Activated naive CD8-positive, alpha-beta T cell (primary cell): ENCODE data around the gene ALAS1.
A peak's percentile ranks its signal among the peaks of the same experiment; 100 is the strongest.

Source experiments
- H3K27ac Mint-ChIP-seq: one replicate; pipeline ENCODE4 v1.8.0; 2021; ENCODE audit warnings: mixed read lengths
- H3K27me3 Mint-ChIP-seq: one replicate; pipeline ENCODE4 v1.8.0; 2021; ENCODE audit warnings: mixed read lengths
- H3K36me3 Mint-ChIP-seq: one replicate; pipeline ENCODE4 v1.8.0; 2021; ENCODE audit warnings: mixed read lengths
- H3K4me1 Mint-ChIP-seq: one replicate; pipeline ENCODE4 v1.8.0; 2021; ENCODE audit warnings: low read depth, mixed read lengths
- H3K4me3 Mint-ChIP-seq: one replicate; pipeline ENCODE4 v1.8.0; 2021; ENCODE audit warnings: mild to moderate bottlenecking, mixed read lengths
- H3K9me3 Mint-ChIP-seq: one replicate; pipeline ENCODE4 v1.8.0; 2021; ENCODE audit warnings: low read depth, mixed read lengths

Gene ALAS1

GRCh38 chr3:52185837-52186236 lies 12.1 kb upstream of the ALAS1 start:
- no peak overlapping the region for H3K4me3 Mint-ChIP-seq
- H3K27ac Mint-ChIP-seq = no peak overlapping the region
- no peaks in the 10 kb centered on the region for H3K4me1 Mint-ChIP-seq
- H3K36me3 Mint-ChIP-seq = no peaks in the 10 kb centered on the region
- H3K9me3 Mint-ChIP-seq = no peaks in the 10 kb centered on the region
- no peaks in the 10 kb centered on the region for H3K27me3 Mint-ChIP-seq

GRCh38 chr3:52186729-52187128 lies 11.2 kb upstream of the ALAS1 start:
- no peaks in the 10 kb centered on the region for H3K27me3 Mint-ChIP-seq
- no peak overlapping the region for H3K4me3 Mint-ChIP-seq
- no peak overlapping the region for H3K27ac Mint-ChIP-seq
- no peaks in the 10 kb centered on the region for H3K36me3 Mint-ChIP-seq
- H3K4me1 Mint-ChIP-seq = no peaks in the 10 kb centered on the region
- H3K9me3 Mint-ChIP-seq = no peaks in the 10 kb centered on the region

GRCh38 chr3:52188556-52188955 lies 9.4 kb upstream of the ALAS1 start:
- Mint-ChIP-seq H3K36me3 (no peaks in the 10 kb centered on the region), H3K27me3 (no peaks in the 10 kb centered on the region), H3K9me3 (no peaks in the 10 kb centered on the region), H3K27ac (no peak overlapping the region), H3K4me3 (no peak overlapping the region), H3K4me1 (no peaks in the 10 kb centered on the region)

- no peaks in the 10 kb centered on the region for H3K9me3 Mint-ChIP-seq
- H3K4me1 Mint-ChIP-seq = no peaks in the 10 kb centered on the region
- H3K4me3 Mint-ChIP-seq = no peak overlapping the region
- no peak overlapping the region for H3K27ac Mint-ChIP-seq
- no peaks in the 10 kb centered on the region for H3K27me3 Mint-ChIP-seq
- no peaks in the 10 kb centered on the region for H3K36me3 Mint-ChIP-seq
Observed at GRCh38 chr3:52190294-52191074, 7.5 kb upstream of the ALAS1 start.

GRCh38 chr3:52191663-52192062 lies 6.3 kb upstream of the ALAS1 start:
- Mint-ChIP-seq H3K9me3 (no peaks in the 10 kb centered on the region), H3K4me1 (no peaks in the 10 kb centered on the region)

GRCh38 chr3:52193065-52193464 lies 4.9 kb upstream of the ALAS1 start:
- H3K9me3 Mint-ChIP-seq = no peaks in the 10 kb centered on the region
- no peaks in the 10 kb centered on the region for H3K36me3 Mint-ChIP-seq
- H3K4me1 Mint-ChIP-seq = peaks cover 11% of the 10 kb centered on the region
- H3K4me3 Mint-ChIP-seq = no peak overlapping the region
- H3K27me3 Mint-ChIP-seq = no peaks in the 10 kb centered on the region
- no peak overlapping the region for H3K27ac Mint-ChIP-seq

More at GRCh38 chr3:52191663-52192062, 6.3 kb upstream of the ALAS1 start:
- Mint-ChIP-seq H3K36me3 (no peaks in the 10 kb centered on the region), H3K4me3 (no peak overlapping the region), H3K27me3 (no peaks in the 10 kb centered on the region), H3K27ac (no peak overlapping the region)

- H3K9me3 Mint-ChIP-seq = no peaks in the 10 kb centered on the region
- H3K36me3 Mint-ChIP-seq = no peaks in the 10 kb centered on the region
- H3K27ac Mint-ChIP-seq = no peak overlapping the region
- no peak overlapping the region for H3K4me3 Mint-ChIP-seq
- H3K4me1 Mint-ChIP-seq = peaks cover 24% of the 10 kb centered on the region
- no peaks in the 10 kb centered on the region for H3K27me3 Mint-ChIP-seq
Observed at GRCh38 chr3:52194485-52195290, 3.3 kb upstream of the ALAS1 start.

GRCh38 chr3:52195291-52195597 lies 2.7 kb upstream of the ALAS1 start:
- H3K4me3 Mint-ChIP-seq = no peak overlapping the region
- H3K27ac Mint-ChIP-seq = no peak overlapping the region
- H3K4me1 Mint-ChIP-seq = peaks cover 27% of the 10 kb centered on the region
- H3K27me3 Mint-ChIP-seq = no peaks in the 10 kb centered on the region
- no peaks in the 10 kb centered on the region for H3K36me3 Mint-ChIP-seq
- no peaks in the 10 kb centered on the region for H3K9me3 Mint-ChIP-seq

GRCh38 chr3:52195823-52196331 lies 2.1 kb upstream of the ALAS1 start:
- Mint-ChIP-seq H3K36me3 (no peaks in the 10 kb centered on the region), H3K27ac (no peak overlapping the region), H3K27me3 (no peaks in the 10 kb centered on the region), H3K4me1 (peaks cover 30% of the 10 kb centered on the region), H3K9me3 (no peaks in the 10 kb centered on the region), H3K4me3 (no peak overlapping the region)

- no peaks in the 10 kb centered on the region for H3K27me3 Mint-ChIP-seq
- H3K36me3 Mint-ChIP-seq = peaks cover 3% of the 10 kb centered on the region
- H3K4me1 Mint-ChIP-seq = peaks cover 41% of the 10 kb centered on the region
- peak overlapping the region; percentile 96 for H3K4me3 Mint-ChIP-seq
- no peaks in the 10 kb centered on the region for H3K9me3 Mint-ChIP-seq
- H3K27ac Mint-ChIP-seq = peak overlapping the region; percentile 76
Observed at GRCh38 chr3:52196977-52197376, 983 bp upstream of the ALAS1 start.

GRCh38 chr3:52197499-52197841 lies 490 bp upstream of the ALAS1 start:
- peaks cover 46% of the 10 kb centered on the region for H3K4me1 Mint-ChIP-seq
- peak overlapping the region; percentile 90 for H3K27ac Mint-ChIP-seq
- H3K27me3 Mint-ChIP-seq = no peaks in the 10 kb centered on the region
- H3K9me3 Mint-ChIP-seq = no peaks in the 10 kb centered on the region
- H3K4me3 Mint-ChIP-seq = peak overlapping the region; percentile 96
- peaks cover 3% of the 10 kb centered on the region for H3K36me3 Mint-ChIP-seq

GRCh38 chr3:52198643-52199608 lies 966 bp downstream of the ALAS1 start:
- H3K27me3 Mint-ChIP-seq = no peaks in the 10 kb centered on the region
- H3K4me1 Mint-ChIP-seq = peaks cover 51% of the 10 kb centered on the region
- H3K36me3 Mint-ChIP-seq = peaks cover 3% of the 10 kb centered on the region
- H3K4me3 Mint-ChIP-seq = peak overlapping the region; percentile 96
- H3K27ac Mint-ChIP-seq = peak overlapping the region; percentile 90
- H3K9me3 Mint-ChIP-seq = no peaks in the 10 kb centered on the region

GRCh38 chr3:52200981-52201679 lies 3.2 kb downstream of the ALAS1 start:
- peak overlapping the region; percentile 51 for H3K27ac Mint-ChIP-seq
- peaks cover 55% of the 10 kb centered on the region for H3K4me1 Mint-ChIP-seq

GRCh38 chr3:52202384-52203077 lies 4.6 kb downstream of the ALAS1 start:
- Mint-ChIP-seq H3K27me3 (no peaks in the 10 kb centered on the region), H3K9me3 (no peaks in the 10 kb centered on the region), H3K27ac (peak overlapping the region; percentile 28), H3K4me1 (peaks cover 48% of the 10 kb centered on the region), H3K36me3 (peaks cover 10% of the 10 kb centered on the region), H3K4me3 (no peak overlapping the region)

More at GRCh38 chr3:52200981-52201679, 3.2 kb downstream of the ALAS1 start:
- peaks cover 7% of the 10 kb centered on the region for H3K36me3 Mint-ChIP-seq
- H3K4me3 Mint-ChIP-seq = no peak overlapping the region
- no peaks in the 10 kb centered on the region for H3K9me3 Mint-ChIP-seq
- H3K27me3 Mint-ChIP-seq = no peaks in the 10 kb centered on the region
